ENCODE data around the gene TIFAB. TPM values are rescaled to one million over a fixed set of nuclear protein-coding genes. Genes with fewer than 3 reads are reported as not detected.

The TIFAB gene
- polyA plus RNA-seq, 2 of the 4 experiments (the other 2 are of a cell fraction): not detected

GRCh38 chr5:135444360-135444759 is 7.8 kb downstream of the TIFAB start:
- no peak overlapping the region for H3K27ac ChIP-seq
- DNase-seq (ENCODE audit: low read depth in 1 of 2, low spot score in 1 of 2): no peak
- 76% methylated on average over 13 of the region's 13 CpGs for WGBS (ENCODE audit: missing lambda C conversion rate)
- POLR2A ChIA-PET: no interaction called here
- no peaks in the 10 kb centered on the region for H3K4me1 ChIP-seq
- H3K4me2 ChIP-seq: no peak overlapping the region
- H3K4me3 ChIP-seq: no peak overlapping the region
- no peaks in the 10 kb centered on the region for H3K9me3 ChIP-seq
- no peak for ATAC-seq
- FAIRE-seq: no peak
- CTCF ChIA-PET: interaction anchor here (4.9 to 37.5 kb wide), 4 partner anchors 13 to 117 kb away, joined by 20 to 1932 read pairs (median 52); no protein-coding TSS in a partner anchor
- no peak for TF ChIP-seq HMGXB4 (CRISPR knock-in tag; IDR thresholded peaks at IDR 0.05; ENCODE audit: borderline replicate concordance)
- no peak for TF ChIP-seq CTCF (IDR thresholded peaks at IDR 0.05)

- TF ChIP-seq GATA3 (IDR thresholded peaks at IDR 0.05; ENCODE audit: borderline replicate concordance) (no peak), BHLHE40 (IDR thresholded peaks at IDR 0.05; ENCODE audit: low read depth, low read length) (no peak), PBX3 (IDR thresholded peaks at IDR 0.05) (no peak), HOXB13 (CRISPR knock-in tag; IDR thresholded peaks at IDR 0.05; ENCODE audit: low read depth) (no peak), ELK1 (IDR thresholded peaks at IDR 0.05; ENCODE audit: low read depth, low read length) (no peak), NR3C1 (IDR thresholded peaks at IDR 0.05) (no peak), MAFK (IDR thresholded peaks at IDR 0.05; ENCODE audit: partially characterized antibody) (no peak), ZC3H11A (IDR thresholded peaks at IDR 0.05) (no peak), HES2 (IDR thresholded peaks at IDR 0.05) (no peak)
- FAIRE-seq (no peak), ATAC-seq (no peak), DNase-seq (ENCODE audit: low read depth in 1 of 2, low spot score in 1 of 2) (no peak)
- ChIA-PET CTCF (interaction anchor here (6.4 to 37.5 kb wide), 3 partner anchors 14 to 118 kb away, joined by 43 to 1932 read pairs (median 62); no protein-coding TSS in a partner anchor), POLR2A (no interaction called here)
- no peaks in the 10 kb centered on the region for H3K9me3 ChIP-seq
- H3K4me1 ChIP-seq: no peaks in the 10 kb centered on the region
- H3K27ac ChIP-seq: no peak overlapping the region
- H3K4me3 ChIP-seq: no peak overlapping the region
- 49% methylated on average over 6 of the region's 6 CpGs for WGBS (ENCODE audit: missing lambda C conversion rate)
- H3K4me2 ChIP-seq: no peak overlapping the region
These were observed 8.8 kb downstream of the TIFAB start for GRCh38 chr5:135443161-135443960.

- ATAC-seq: no peak
- WGBS (ENCODE audit: missing lambda C conversion rate): 73% methylated on average over 7 of the region's 8 CpGs
- TF ChIP-seq HOXB13 (CRISPR knock-in tag; IDR thresholded peaks at IDR 0.05; ENCODE audit: low read depth) (no peak), SREBF2 (IDR thresholded peaks at IDR 0.05) (no peak), ZNF302 (CRISPR knock-in tag; IDR thresholded peaks at IDR 0.05) (no peak), HOXA7 (CRISPR knock-in tag; IDR thresholded peaks at IDR 0.05) (no peak), E2F6 (IDR thresholded peaks at IDR 0.05; ENCODE audit: borderline replicate concordance, low read depth) (no peak), HEYL (CRISPR knock-in tag; IDR thresholded peaks at IDR 0.05) (no peak), ZC3H11A (IDR thresholded peaks at IDR 0.05) (no peak), MAZ (IDR thresholded peaks at IDR 0.05; ENCODE audit: borderline replicate concordance, low read depth, low read length) (no peak), MAFK (IDR thresholded peaks at IDR 0.05; ENCODE audit: partially characterized antibody) (no peak), SMC3 (IDR thresholded peaks at IDR 0.05) (no peak), HES2 (IDR thresholded peaks at IDR 0.05) (no peak), RARB (CRISPR knock-in tag; IDR thresholded peaks at IDR 0.05) (no peak), ZFP36 (IDR thresholded peaks at IDR 0.05; ENCODE audit: borderline replicate concordance, partially characterized antibody) (no peak), FOXS1 (CRISPR knock-in tag; IDR thresholded peaks at IDR 0.05) (no peak), RCOR1 (IDR thresholded peaks at IDR 0.05; ENCODE audit: low read depth, low read length) (no peak), CHD4 (IDR thresholded peaks at IDR 0.05; ENCODE audit: borderline replicate concordance) (no peak), EHF (CRISPR knock-in tag; IDR thresholded peaks at IDR 0.05) (no peak)
These were observed 9.6 kb downstream of the TIFAB start for GRCh38 chr5:135442431-135443160.

More at GRCh38 chr5:135442431-135443160, 9.6 kb downstream of the TIFAB start:
- FAIRE-seq (no peak), DNase-seq (ENCODE audit: low read depth in 1 of 2, low spot score in 1 of 2) (no peak)
- H3K4me1 ChIP-seq: no peaks in the 10 kb centered on the region
- H3K4me2 ChIP-seq: no peak overlapping the region
- no peaks in the 10 kb centered on the region for H3K9me3 ChIP-seq
- no peak overlapping the region for H3K4me3 ChIP-seq
- POLR2A ChIA-PET: no interaction called here
- CTCF ChIA-PET: interaction anchor here (2.2 to 6.1 kb wide), 3 partner anchors 15 to 23 kb away, joined by 12 to 31 read pairs (median 17); no protein-coding TSS in a partner anchor
- no peak overlapping the region for H3K27ac ChIP-seq
